GM18868 (cell line): Measurements from ENCODE around the gene LHFPL3.

Source experiments
- ATAC-seq: cut with Tn5 transposase; IDR thresholded peaks from one replicate; pipeline ENCODE4 v1.9.1; 2021; ENCODE audit warnings: mild to moderate bottlenecking, moderate library complexity; ENCODE audit not compliant: unreplicated experiment

Gene LHFPL3

GRCh38 chr7:104826135-104826534, 497.7 kb downstream of the LHFPL3 start:
- ATAC-seq: no peak

GRCh38 chr7:104836976-104837375, 508.6 kb downstream of the LHFPL3 start:
- no peak for ATAC-seq

GRCh38 chr7:104838537-104839299, 510.3 kb downstream of the LHFPL3 start:
- ATAC-seq: no peak

- ATAC-seq: no peak
Measured at GRCh38 chr7:104839842-104840241, 511.4 kb downstream of the LHFPL3 start.

- ATAC-seq: no peak
Measured at GRCh38 chr7:104841798-104842197, 513.4 kb downstream of the LHFPL3 start.

GRCh38 chr7:104843198-104843597, 514.8 kb downstream of the LHFPL3 start:
- no peak for ATAC-seq

GRCh38 chr7:104845557-104845956, 517.2 kb downstream of the LHFPL3 start:
- no peak for ATAC-seq

GRCh38 chr7:104846731-104847130, 518.3 kb downstream of the LHFPL3 start:
- ATAC-seq: no peak

GRCh38 chr7:104848138-104848990, 520.0 kb downstream of the LHFPL3 start:
- ATAC-seq: peak; percentile 71

- ATAC-seq: no peak
Measured at GRCh38 chr7:104850374-104850773, 522.0 kb downstream of the LHFPL3 start.

- no peak for ATAC-seq
Measured at GRCh38 chr7:104851268-104851667, 522.9 kb downstream of the LHFPL3 start.

- no peak for ATAC-seq
Measured at GRCh38 chr7:104852386-104852785, 524.0 kb downstream of the LHFPL3 start.

GRCh38 chr7:104855861-104856260, 527.5 kb downstream of the LHFPL3 start:
- ATAC-seq: no peak

- peak; percentile 62 for ATAC-seq
Measured at GRCh38 chr7:104857458-104858425, 529.3 kb downstream of the LHFPL3 start.

- ATAC-seq: no peak
Measured at GRCh38 chr7:104859754-104860426, 531.5 kb downstream of the LHFPL3 start.

- ATAC-seq: no peak
Measured at GRCh38 chr7:104861729-104862390, 533.5 kb downstream of the LHFPL3 start.

- ATAC-seq: no peak
Measured at GRCh38 chr7:104862719-104863118, 534.3 kb downstream of the LHFPL3 start.

- ATAC-seq: no peak
Measured at GRCh38 chr7:104873401-104873800, 545.0 kb downstream of the LHFPL3 start.

- peak; percentile 81 for ATAC-seq
Measured at GRCh38 chr7:104878577-104878976, 550.2 kb downstream of the LHFPL3 start.

- peak; percentile 14 for ATAC-seq
Measured at GRCh38 chr7:104883248-104883717, 554.9 kb downstream of the LHFPL3 start.
